ENCODE measurements around the gene TSHZ2.

The TSHZ2 gene

DNA sequence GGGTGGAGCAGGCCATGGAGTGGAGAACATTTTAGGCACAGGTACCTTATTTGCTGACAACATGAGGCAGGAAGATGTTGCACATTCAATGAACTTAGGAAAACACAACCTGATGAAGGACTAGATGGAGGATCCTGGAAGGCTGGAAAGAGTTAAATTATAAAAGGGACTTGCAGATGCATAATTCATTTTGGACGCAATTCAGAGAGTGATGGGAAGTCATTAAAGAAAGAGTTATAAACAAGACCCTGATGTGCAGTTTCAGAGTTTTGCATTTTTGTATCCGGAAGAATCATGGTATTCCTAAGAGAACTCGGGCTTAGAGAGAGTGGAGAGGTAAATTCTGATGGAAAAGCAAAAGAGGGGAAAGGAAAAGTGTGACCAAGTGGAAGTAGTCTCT, 104.5 kb downstream of the TSHZ2 start:
- H3K9me3 ChIP-seq (ENCODE audit: control insufficient read depth, low read length) = no peaks in the 10 kb centered on the region
- H3K4me3 ChIP-seq (ENCODE audit: extremely low read depth, insufficient read depth, low read length, poor library complexity, severe bottlenecking) = no peak overlapping the region
- H3K27ac ChIP-seq (ENCODE audit: low read depth, low read length, severe bottlenecking) = no peak overlapping the region
- 98 to 100% methylated on average over 3 of the region's 3 CpGs for WGBS, 2 experiments (ENCODE audit: insufficient coverage in 2 of 2)
- no peaks in the 10 kb centered on the region for H3K36me3 ChIP-seq (ENCODE audit: control insufficient read depth, insufficient read depth, low read length)
- H3K4me1 ChIP-seq (ENCODE audit: control insufficient read depth, insufficient read depth, low read length, poor library complexity, severe bottlenecking) = peaks cover 6% of the 10 kb centered on the region

DNA sequence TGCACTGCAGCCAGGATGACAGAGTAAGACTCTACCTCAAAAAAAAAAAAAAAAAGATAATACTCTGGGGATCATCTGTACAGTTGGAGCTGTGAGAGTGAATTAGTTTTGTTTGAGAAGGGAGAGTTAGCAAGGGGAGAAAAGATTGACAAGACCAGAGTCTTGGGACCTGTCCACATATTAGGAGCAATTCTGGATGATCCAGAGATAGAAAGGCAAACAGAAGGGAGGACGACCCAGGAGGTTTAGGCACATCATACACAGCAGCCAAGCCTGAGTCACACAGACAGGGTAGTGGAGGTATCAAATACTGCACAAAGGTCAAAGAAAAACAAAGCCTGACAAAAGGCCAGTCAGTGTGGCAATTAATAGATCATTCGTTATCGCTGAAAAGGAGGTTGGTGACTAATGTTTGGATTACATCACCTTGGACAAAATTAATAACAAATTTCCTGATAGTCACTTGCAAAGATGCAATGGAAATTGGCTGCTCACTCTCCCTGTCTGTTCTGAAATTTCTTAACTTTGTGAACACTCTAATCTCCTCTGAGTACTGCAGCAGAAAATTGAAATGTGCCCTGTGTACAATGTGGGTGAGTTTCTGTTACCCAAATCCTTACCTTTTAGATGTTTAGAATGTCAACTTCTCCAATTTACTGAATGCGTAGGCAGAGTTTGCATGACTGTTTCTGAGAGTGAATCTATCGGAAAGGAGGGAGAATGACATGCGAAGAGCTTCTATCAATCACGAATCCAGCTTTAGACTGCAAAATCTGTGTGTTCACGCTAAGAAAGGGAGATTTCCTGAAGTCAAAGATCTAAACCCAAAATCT, 105.4 kb downstream of the TSHZ2 start:
- Histone ChIP-seq H3K4me1 (ENCODE audit: control insufficient read depth, insufficient read depth, low read length, poor library complexity, severe bottlenecking) (peaks cover 6% of the 10 kb centered on the region), H3K27ac (ENCODE audit: low read depth, low read length, severe bottlenecking) (no peak overlapping the region), H3K36me3 (ENCODE audit: control insufficient read depth, insufficient read depth, low read length) (no peaks in the 10 kb centered on the region), H3K4me3 (ENCODE audit: extremely low read depth, insufficient read depth, low read length, poor library complexity, severe bottlenecking) (no peak overlapping the region), H3K9me3 (ENCODE audit: control insufficient read depth, low read length) (no peaks in the 10 kb centered on the region)
- 92 to 96% methylated on average over 3 to 6 of the region's 8 CpGs for WGBS, 2 experiments (ENCODE audit: insufficient coverage in 2 of 2)

DNA sequence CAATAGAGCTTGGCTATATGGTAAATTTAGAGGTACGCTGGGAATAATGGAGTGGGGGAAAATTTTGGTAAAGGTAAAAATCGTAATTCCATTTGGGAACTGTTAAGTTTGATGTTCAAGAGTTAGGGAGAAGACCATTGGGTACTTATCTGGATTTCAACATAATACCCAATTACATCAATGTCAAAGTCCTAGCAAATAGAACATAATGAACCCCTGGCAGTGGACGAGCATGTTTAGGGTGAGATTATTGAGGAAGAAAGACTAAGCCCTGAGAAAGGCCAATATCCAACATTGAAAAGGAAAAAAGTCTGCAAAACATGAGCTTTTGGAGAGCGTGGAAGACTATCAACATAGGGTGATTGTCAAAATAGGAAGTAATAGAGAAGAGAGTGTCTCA, 106.6 kb downstream of the TSHZ2 start:
- 86 to 93% methylated on average over 1 to 3 of the region's 4 CpGs for WGBS, 2 experiments (ENCODE audit: insufficient coverage in 2 of 2)
- Histone ChIP-seq H3K4me1 (ENCODE audit: control insufficient read depth, insufficient read depth, low read length, poor library complexity, severe bottlenecking) (peaks cover 6% of the 10 kb centered on the region), H3K9me3 (ENCODE audit: control insufficient read depth, low read length) (no peaks in the 10 kb centered on the region), H3K36me3 (ENCODE audit: control insufficient read depth, insufficient read depth, low read length) (no peaks in the 10 kb centered on the region), H3K27ac (ENCODE audit: low read depth, low read length, severe bottlenecking) (no peak overlapping the region), H3K4me3 (ENCODE audit: extremely low read depth, insufficient read depth, low read length, poor library complexity, severe bottlenecking) (no peak overlapping the region)

DNA sequence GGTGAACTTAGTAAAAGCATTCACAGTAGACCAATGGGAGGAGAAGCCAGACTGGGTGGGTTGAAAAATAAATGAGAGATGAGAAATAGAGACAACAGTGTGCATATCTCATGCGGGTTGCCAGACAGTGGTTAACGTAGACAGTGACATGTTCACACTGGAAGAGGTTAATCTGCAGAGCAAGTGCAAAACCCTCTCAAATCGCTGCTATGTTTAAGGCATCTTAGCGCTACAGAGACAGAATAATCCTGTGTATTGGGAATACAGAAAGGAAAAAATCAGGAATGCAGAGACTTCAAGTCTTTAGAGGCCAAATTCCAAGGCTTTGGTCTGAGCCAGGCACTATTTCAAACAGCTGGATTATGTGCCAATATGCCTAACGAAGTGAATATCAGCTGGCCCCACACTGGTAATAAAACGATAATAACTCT, 107.1 kb downstream of the TSHZ2 start:
- Histone ChIP-seq H3K27ac (ENCODE audit: low read depth, low read length, severe bottlenecking) (no peak overlapping the region), H3K9me3 (ENCODE audit: control insufficient read depth, low read length) (no peaks in the 10 kb centered on the region), H3K4me1 (ENCODE audit: control insufficient read depth, insufficient read depth, low read length, poor library complexity, severe bottlenecking) (peaks cover 6% of the 10 kb centered on the region), H3K4me3 (ENCODE audit: extremely low read depth, insufficient read depth, low read length, poor library complexity, severe bottlenecking) (no peak overlapping the region), H3K36me3 (ENCODE audit: control insufficient read depth, insufficient read depth, low read length) (no peaks in the 10 kb centered on the region)
- 83 to 87% methylated on average over 4 of the region's 6 CpGs for WGBS, 2 experiments (ENCODE audit: insufficient coverage in 2 of 2)

DNA sequence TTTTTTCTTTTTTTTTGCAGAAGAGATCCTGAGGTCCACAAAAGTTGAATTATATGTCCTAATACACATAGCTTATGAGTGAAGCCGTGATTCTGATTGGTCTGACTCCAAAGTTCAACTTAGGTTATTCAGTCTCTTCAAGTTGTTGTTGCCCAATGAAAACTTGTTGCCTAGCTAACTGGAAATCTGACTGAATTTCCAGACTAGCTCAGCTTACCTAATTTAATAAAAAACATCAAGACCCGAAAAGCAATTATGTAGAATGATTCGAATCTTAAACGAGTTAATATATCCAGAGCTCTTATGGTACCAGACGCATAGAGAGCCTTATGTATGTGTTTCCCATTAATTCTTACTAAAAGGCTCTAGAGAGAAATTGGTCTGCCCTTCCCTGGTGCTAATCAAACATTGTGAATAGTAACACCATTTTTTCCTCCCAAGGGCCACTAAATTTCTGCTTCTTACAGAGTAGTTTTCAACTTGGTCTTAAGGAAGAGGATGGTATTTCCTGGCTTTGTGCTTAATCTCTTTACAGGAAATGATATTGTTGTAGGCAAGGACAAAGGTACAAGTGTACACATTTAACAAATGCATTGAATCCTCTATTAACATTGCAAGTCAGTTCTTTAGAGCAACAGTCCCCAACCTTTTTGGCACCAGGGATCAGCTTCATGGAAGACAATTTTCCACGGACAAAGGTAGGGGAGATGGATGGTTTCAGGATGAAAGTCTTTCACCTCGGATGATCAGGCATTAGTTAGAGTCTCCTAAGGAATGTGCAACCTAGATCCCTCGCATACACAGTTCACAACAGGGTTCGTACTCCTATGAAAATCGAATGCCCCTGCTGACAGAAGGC, 107.9 kb downstream of the TSHZ2 start:
- Histone ChIP-seq H3K4me3 (ENCODE audit: extremely low read depth, insufficient read depth, low read length, poor library complexity, severe bottlenecking) (no peak overlapping the region), H3K9me3 (ENCODE audit: control insufficient read depth, low read length) (no peaks in the 10 kb centered on the region), H3K4me1 (ENCODE audit: control insufficient read depth, insufficient read depth, low read length, poor library complexity, severe bottlenecking) (peaks cover 6% of the 10 kb centered on the region), H3K36me3 (ENCODE audit: control insufficient read depth, insufficient read depth, low read length) (no peaks in the 10 kb centered on the region), H3K27ac (ENCODE audit: low read depth, low read length, severe bottlenecking) (no peak overlapping the region)
- WGBS, 2 experiments (ENCODE audit: insufficient coverage in 2 of 2) = 91 to 93% methylated on average over 7 to 8 of the region's 10 CpGs

DNA sequence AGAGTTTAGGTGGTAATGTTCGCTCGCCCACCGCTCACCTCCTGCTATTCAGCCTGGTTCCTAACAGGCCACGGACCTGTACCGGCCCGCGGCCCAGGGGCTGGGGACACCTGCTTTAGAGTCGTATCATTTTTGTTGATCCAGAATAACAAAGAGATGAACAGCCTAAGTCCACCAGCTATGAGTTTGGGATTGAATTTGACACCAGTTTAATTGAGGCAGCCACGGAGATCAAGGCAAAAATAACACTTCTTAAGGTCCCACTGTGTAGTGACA, 108.5 kb downstream of the TSHZ2 start:
- Histone ChIP-seq H3K4me1 (ENCODE audit: control insufficient read depth, insufficient read depth, low read length, poor library complexity, severe bottlenecking) (peaks cover 6% of the 10 kb centered on the region), H3K4me3 (ENCODE audit: extremely low read depth, insufficient read depth, low read length, poor library complexity, severe bottlenecking) (no peak overlapping the region), H3K36me3 (ENCODE audit: control insufficient read depth, insufficient read depth, low read length) (no peaks in the 10 kb centered on the region), H3K27ac (ENCODE audit: low read depth, low read length, severe bottlenecking) (no peak overlapping the region), H3K9me3 (ENCODE audit: control insufficient read depth, low read length) (no peaks in the 10 kb centered on the region)
- WGBS, 2 experiments (ENCODE audit: insufficient coverage in 2 of 2) = 98 to 99% methylated on average over 9 of the region's 9 CpGs

DNA sequence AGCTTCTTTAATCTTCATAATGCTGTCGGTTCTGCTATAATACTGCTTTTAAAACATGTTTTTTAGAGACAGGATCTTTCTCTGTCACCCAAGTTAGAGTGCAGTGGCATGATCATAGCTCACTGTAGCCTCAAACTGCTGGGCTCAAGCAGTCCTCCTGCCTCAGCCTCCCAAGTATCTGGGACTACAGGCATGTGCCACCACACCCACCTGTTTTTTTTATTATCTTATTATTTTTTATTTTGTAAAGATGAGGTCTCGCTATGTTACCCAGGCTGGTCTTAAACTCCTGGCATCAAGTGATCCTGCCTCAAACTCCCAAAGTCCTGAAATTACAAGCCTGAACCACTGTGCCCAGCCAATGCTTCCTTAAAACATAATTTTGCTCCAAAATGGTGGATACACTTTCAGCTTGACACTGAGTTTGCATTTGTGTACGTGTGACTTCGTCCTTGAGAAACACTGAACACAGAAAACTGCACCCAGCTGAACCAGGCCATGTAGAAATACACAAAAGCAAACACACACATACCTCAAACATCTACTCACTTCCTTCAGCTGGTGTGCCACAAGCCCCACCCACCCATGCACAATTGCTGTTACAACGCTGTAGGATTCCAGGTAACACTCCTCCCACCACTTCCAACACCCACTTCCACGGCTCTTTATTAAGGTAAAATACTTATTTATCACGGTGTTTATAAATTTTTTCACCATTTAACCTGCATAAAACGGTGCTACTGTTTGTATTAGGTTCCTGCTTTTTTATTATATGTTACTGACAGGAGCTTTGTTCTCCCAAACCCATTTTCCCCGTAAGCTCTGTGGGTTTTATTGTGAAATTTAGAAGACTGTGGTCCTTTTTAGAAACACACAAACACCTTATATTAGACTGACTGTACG, 109.1 kb downstream of the TSHZ2 start:
- 89 to 93% methylated on average over 4 to 5 of the region's 10 CpGs for WGBS, 2 experiments (ENCODE audit: insufficient coverage in 2 of 2)

DNA sequence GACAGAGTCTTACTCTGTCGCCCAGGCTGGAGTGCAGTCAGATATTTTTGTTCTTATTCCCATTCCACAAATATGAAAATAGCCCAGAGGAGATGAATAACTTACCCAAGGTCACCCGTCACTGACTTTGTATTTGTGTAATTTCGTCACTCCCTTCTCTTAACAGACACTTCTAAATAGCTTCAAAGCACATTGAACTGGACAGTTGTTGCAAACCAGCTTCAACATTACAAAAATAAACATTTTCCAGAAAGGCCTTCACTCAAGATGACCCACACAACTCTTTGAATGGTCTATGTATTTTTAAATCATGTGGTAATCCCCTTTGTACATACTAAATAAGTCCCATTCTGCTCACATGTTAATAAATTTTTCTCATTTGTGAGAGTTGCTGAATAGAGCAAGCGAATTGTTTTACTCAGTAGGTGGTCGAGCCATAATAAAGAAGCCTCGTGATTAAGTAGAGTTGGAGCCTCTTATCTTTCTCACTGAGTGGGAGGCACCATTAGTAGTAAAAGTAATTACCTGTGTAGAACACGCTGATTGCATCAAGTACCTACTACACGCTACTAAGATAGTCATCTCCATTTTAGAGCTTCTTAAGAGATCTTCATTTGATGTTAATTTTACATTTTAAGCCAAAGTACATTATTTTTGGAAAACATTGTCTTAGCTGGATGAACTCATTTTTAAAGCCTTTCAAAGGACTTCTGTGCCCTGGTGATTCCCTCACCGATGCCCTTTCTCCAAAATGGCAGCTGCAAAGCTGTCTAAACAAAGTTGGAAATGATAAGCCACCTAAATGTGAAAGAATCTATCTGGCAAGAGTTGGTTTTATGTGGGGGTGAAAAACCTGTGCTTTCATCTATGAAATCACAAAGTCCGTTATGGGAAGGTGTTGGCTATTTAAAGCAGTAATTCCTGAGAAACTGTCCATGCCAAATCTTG, 110.0 kb downstream of the TSHZ2 start:
- Histone ChIP-seq H3K27ac (ENCODE audit: low read depth, low read length, severe bottlenecking) (no peak overlapping the region), H3K36me3 (ENCODE audit: control insufficient read depth, insufficient read depth, low read length) (no peaks in the 10 kb centered on the region), H3K4me3 (ENCODE audit: extremely low read depth, insufficient read depth, low read length, poor library complexity, severe bottlenecking) (no peak overlapping the region), H3K9me3 (ENCODE audit: control insufficient read depth, low read length) (no peaks in the 10 kb centered on the region), H3K4me1 (ENCODE audit: control insufficient read depth, insufficient read depth, low read length, poor library complexity, severe bottlenecking) (peaks cover 6% of the 10 kb centered on the region)
- 83 to 86% methylated on average over 5 to 6 of the region's 10 CpGs for WGBS, 2 experiments (ENCODE audit: insufficient coverage in 2 of 2)

More for the DNA sequence above, 109.1 kb downstream of the TSHZ2 start:
- Histone ChIP-seq H3K9me3 (ENCODE audit: control insufficient read depth, low read length) (no peaks in the 10 kb centered on the region), H3K4me1 (ENCODE audit: control insufficient read depth, insufficient read depth, low read length, poor library complexity, severe bottlenecking) (peaks cover 6% of the 10 kb centered on the region), H3K36me3 (ENCODE audit: control insufficient read depth, insufficient read depth, low read length) (no peaks in the 10 kb centered on the region), H3K27ac (ENCODE audit: low read depth, low read length, severe bottlenecking) (no peak overlapping the region), H3K4me3 (ENCODE audit: extremely low read depth, insufficient read depth, low read length, poor library complexity, severe bottlenecking) (no peak overlapping the region)

DNA sequence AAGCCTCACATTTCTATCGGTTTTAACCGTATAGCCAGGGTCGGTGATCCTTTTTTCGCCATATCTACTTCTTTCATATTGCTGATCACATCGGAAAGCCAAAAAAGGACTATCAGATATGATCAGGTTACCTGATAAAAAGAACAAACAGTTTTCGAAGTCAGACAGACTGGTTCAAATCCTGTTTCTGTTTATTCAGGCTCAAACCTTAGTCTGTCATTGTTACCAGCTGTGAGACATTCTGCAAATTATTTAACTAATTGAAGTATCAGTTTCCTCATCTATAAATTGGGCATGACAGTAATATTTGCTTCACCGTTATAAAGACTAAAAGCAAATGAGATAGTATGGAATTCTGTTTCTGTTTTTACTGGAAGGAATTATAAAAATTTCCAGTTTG, 111.3 kb downstream of the TSHZ2 start:
- H3K27ac ChIP-seq (ENCODE audit: low read depth, low read length, severe bottlenecking) = no peak overlapping the region
- H3K9me3 ChIP-seq (ENCODE audit: control insufficient read depth, low read length) = no peaks in the 10 kb centered on the region
- WGBS, 2 experiments (ENCODE audit: insufficient coverage in 2 of 2) = 95 to 96% methylated on average over 5 to 6 of the region's 7 CpGs
- H3K4me1 ChIP-seq (ENCODE audit: control insufficient read depth, insufficient read depth, low read length, poor library complexity, severe bottlenecking) = peaks cover 6% of the 10 kb centered on the region
- H3K36me3 ChIP-seq (ENCODE audit: control insufficient read depth, insufficient read depth, low read length) = no peaks in the 10 kb centered on the region
- H3K4me3 ChIP-seq (ENCODE audit: extremely low read depth, insufficient read depth, low read length, poor library complexity, severe bottlenecking) = no peak overlapping the region
